HPDE6-E6E7 (cell line): ENCODE data around the gene TOPORS.

Experiments used
- DNase-seq: peaks from one replicate; pipeline ENCODE4 v3.0.0; 2011; ENCODE audit warnings: missing footprints; ENCODE audit errors: extremely low spot score

Gene TOPORS

DNA sequence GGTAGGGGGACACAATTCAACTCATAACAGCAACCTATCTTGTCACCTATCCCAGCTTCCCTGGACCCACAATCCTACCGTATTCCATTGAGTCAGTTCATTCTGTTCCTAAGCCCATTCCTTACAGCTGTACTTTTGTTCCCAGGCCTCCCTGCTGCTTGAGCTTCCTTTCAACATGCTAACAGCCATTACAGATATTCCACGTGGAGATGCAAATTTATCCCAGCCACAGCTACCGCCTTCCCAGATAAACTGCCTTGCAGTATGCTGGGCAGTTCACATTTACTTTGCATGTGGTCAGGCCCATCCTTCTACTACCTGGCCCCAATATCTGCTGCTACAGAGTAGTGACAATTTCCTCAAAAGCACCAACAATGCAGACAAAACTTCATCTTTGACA, 49.4 kb downstream of the TOPORS start:
- DNase-seq = no peak

DNA sequence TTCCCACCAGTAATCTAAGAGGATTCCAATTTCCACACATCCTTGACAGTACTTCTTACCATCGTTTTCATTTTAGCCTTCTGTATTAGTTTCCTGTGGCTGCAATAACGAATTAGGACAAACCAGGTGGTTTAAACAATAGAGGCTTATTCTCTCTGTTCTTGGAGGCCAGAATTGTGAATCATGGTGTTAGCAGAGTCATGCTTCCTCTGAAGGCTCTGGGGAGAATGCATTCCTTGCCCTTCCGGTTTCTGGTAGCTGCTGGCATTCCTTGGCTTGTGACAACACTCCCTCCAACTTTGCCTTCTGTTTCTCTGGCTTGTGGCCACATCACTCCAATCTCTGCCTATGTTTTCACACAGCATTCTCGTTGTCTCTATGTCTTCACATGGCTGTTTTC, 49.9 kb downstream of the TOPORS start:
- peak; percentile 27 for DNase-seq

DNA sequence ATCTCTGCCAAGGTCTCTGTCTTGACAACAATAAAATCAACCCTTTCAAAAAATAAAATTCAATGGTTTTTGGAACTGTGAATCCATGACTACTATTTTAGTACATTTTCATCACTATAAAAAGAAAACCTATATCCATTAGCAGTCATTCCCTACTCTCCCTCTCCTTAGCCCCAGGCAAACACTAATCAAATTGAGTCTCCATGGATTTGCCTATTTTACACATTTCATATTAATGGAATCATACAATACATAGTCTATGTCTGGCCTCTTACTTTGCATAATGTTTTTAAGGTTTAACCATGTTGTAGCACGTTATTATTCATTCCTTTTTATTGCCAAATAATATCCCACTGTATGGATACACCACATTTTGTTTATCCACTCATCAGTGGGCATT, 50.5 kb downstream of the TOPORS start:
- no peak for DNase-seq

DNA sequence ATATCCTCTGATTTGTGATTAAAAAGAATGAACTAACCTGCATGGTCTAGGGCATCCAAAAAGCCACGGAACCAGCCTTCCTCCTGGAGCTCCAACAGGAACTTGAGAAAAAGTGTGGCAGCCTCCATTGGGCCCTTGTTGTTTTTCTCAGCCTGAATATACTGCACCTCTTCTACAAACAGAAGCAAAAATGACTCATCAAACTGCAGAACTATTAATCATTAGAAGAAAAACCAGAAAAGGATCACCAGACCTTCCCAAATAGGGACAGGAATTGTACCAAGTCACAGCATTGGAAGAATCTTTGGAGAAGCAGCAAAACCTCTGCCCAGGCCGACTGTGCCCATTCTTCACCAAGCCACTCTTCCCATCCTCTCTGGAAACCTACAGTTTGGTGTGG, 51.6 kb downstream of the TOPORS start:
- DNase-seq = peak; percentile 23

DNA sequence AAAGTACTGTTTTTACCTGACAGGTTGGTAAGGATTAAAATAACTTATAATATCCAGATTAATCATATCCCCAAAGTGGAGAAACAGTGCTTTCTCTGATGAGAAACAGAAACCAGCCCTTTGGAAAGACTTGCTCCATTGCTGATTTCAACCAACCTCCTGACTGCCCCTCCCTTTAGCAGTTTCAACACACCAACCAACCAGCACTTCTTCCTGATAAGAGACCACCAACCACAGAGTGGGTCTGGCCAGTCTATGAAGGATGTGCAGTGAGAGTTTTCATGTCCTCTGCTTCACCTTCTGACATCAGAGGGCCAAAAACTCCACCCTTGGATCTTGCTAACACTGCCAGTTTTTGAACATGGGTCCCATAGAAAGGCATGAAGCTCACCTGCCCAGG, 54.5 kb downstream of the TOPORS start:
- DNase-seq = no peak

DNA sequence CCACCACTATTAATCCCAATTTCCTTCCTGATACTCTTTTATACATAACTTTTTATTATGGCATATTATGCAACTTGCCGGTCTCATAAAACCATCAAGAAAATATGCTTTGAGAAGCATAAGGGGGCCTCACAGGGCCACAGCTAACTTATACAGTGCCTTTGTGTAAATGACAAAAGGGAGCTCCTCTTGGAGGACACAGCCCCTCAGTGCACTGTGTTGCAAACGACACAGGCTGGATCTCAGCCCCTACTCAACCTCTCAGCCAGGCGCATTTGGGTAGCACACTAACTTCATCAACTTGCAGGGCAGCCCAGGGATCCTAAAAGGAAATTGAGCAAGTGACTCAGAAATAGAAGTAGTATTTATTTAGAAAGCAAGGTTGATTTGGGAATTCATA, 61.8 kb downstream of the TOPORS start:
- DNase-seq = no peak
